CD4-positive, alpha-beta T cell (primary cell): ENCODE results near the gene ALOX12B. TPM values are rescaled to one million over a fixed set of nuclear protein-coding genes. Genes with fewer than 3 reads are reported as not detected.
A peak's percentile ranks its signal among the peaks of the same experiment; 100 is the strongest.

Experiments
- ATAC-seq: fragments of 200-7000 bp; cut with Tn5 transposase; one replicate; pipeline ENCODE4 v1.10.0; 2022; ENCODE audit warnings: mild to moderate bottlenecking; ENCODE audit not compliant: poor library complexity
- CTCF ChIA-PET: fragments of 350-600 bp; sonication (Branson Sonifier 250); formaldehyde crosslinking; loops from one replicate; lab custom pipeline; 2021; ENCODE audit warnings: antibody characterized with exemption, inconsistent platforms; lab: Charles Lee
- POLR2A ChIA-PET: fragments of 350-600 bp; sonication (Branson Sonifier 250); formaldehyde crosslinking; loops from one replicate; lab custom pipeline; 2021; ENCODE audit warnings: antibody characterized with exemption, inconsistent platforms; lab: Charles Lee
- DNase-seq, 14 experiments: peaks; one replicate each; pipeline ENCODE4 v3.0.0-alpha.2; 2013 to 2020; ENCODE audit warnings: mixed read lengths in 2 of 14
- H3K27ac ChIP-seq, 2 donors: one replicate each; pipeline versions ENCODE4 v1.5.1 to v1.7.0; 2013; ENCODE audit warnings: low read length in 2 of 2, low read depth in 1 of 2, mild to moderate bottlenecking in 1 of 2
- H3K27me3 ChIP-seq, 2 experiments: 1 replicate in 1 of 2; 2 replicates in 1 of 2; pipeline versions ENCODE4 v1.6.1 to v1.7.0; 2013; ENCODE audit warnings: low read length in 2 of 2, control low read depth in 1 of 2, mild to moderate bottlenecking in 1 of 2, moderate library complexity in 1 of 2; ENCODE audit not compliant: insufficient read depth in 2 of 2, control insufficient read depth in 1 of 2
- H3K36me3 ChIP-seq: one replicate; pipeline ENCODE4 v1.6.1; 2013; ENCODE audit warnings: low read length, control low read depth; ENCODE audit not compliant: insufficient read depth
- H3K4me1 ChIP-seq: one replicate; pipeline ENCODE4 v1.6.1; 2013; ENCODE audit warnings: low read length, control low read depth; ENCODE audit not compliant: insufficient read depth
- H3K4me3 ChIP-seq: one replicate; pipeline ENCODE4 v1.5.1; 2013; ENCODE audit warnings: mild to moderate bottlenecking, low read length, moderate library complexity
- H3K9me3 ChIP-seq, 2 experiments: 1 replicate in 1 of 2; 2 replicates in 1 of 2; pipeline versions ENCODE4 v1.6.1 to v1.7.0; 2013; ENCODE audit warnings: low read length in 2 of 2, mild to moderate bottlenecking in 2 of 2, control low read depth in 1 of 2, moderate library complexity in 1 of 2; ENCODE audit not compliant: control insufficient read depth in 1 of 2, insufficient read depth in 1 of 2
- H3K27ac Mint-ChIP-seq: one replicate; pipeline ENCODE4 v1.8.0; 2020; ENCODE audit warnings: mixed read lengths
- H3K27me3 Mint-ChIP-seq: one replicate; pipeline ENCODE4 v1.8.0; 2021; ENCODE audit warnings: mixed read lengths
- H3K36me3 Mint-ChIP-seq: one replicate; pipeline ENCODE4 v1.8.0; 2021; ENCODE audit warnings: low read depth, mixed read lengths
- H3K4me1 Mint-ChIP-seq: one replicate; pipeline ENCODE4 v1.8.0; 2021; ENCODE audit warnings: low read depth, mixed read lengths
- H3K4me3 Mint-ChIP-seq: one replicate; pipeline ENCODE4 v1.8.0; 2020; ENCODE audit warnings: mild to moderate bottlenecking, mixed read lengths
- H3K9me3 Mint-ChIP-seq: one replicate; pipeline ENCODE4 v1.8.0; 2020; ENCODE audit warnings: mixed read lengths
- intact Hi-C, 2 experiments: fragments of 100-400 bp; cut with DNase I in 1 of 2; cut with micrococcal nuclease in 1 of 2; formaldehyde crosslinking; loops; one replicate each; pipeline versions ENCODE4 v1.15.1 to v1.9.0; 2023 to 2025; cut with DNase I, micrococcal nuclease
- total RNA-seq, 174 experiments: library from RNA in 2 of 174; stranded (reverse) in 2 of 174; gene quantifications; one replicate each; pipeline ENCODE4 v1.2.3 and lab custom pipeline; 2021 to 2026
- TF ChIP-seq, protein P1 (sequence below): fragments of 200-600 bp; IDR thresholded peaks from one replicate; pipeline ENCODE4 v1.8.0; 2022; ENCODE audit warnings: antibody characterized with exemption, mild to moderate bottlenecking

ALOX12B gene
- total RNA-seq, 2 experiments from 2014 or later = 0.41 TPM; not detected in 1

- peaks cover 59% of the 10 kb centered on the region for H3K4me1 ChIP-seq
- POLR2A ChIA-PET = interaction anchor here (0.9 to 9.8 kb wide), 9 partner anchors 13 to 163 kb away, joined by 3 to 161 read pairs (median 5); partner anchors contain the start of genes BORCS6, CTC1 and RANGRF
- peak overlapping the region; percentile 91 for H3K4me3 Mint-ChIP-seq
Measured at GRCh38 chr17:8125947-8126490, 38.5 kb upstream of the ALOX12B start.

GRCh38 chr17:8125154-8125946 lies 37.8 kb upstream of the ALOX12B start:
- intact Hi-C loops = loop anchor here in 1 of 2 experiments (2.0 kb wide), 1 partner anchor 13 kb away; no protein-coding TSS in a partner anchor
- Histone ChIP-seq H3K27me3 (peaks cover 27 to 28% of the 10 kb centered on the region in 2 experiments), H3K4me1 (peaks cover 66% of the 10 kb centered on the region), H3K36me3 (no peaks in the 10 kb centered on the region), H3K27ac (no peak overlapping the region), H3K9me3 (peaks cover 0 to 9% of the 10 kb centered on the region in 2 experiments), H3K4me3 (peak overlapping the region; percentile 69)
- Mint-ChIP-seq H3K27me3 (peaks cover 41% of the 10 kb centered on the region), H3K9me3 (no peaks in the 10 kb centered on the region), H3K4me1 (peaks cover 57% of the 10 kb centered on the region), H3K27ac (peak overlapping the region; percentile 83), H3K36me3 (peaks cover 41% of the 10 kb centered on the region), H3K4me3 (peak overlapping the region; percentile 91)
- POLR2A ChIA-PET = interaction anchor here (1.2 to 9.8 kb wide), 12 partner anchors 10 to 163 kb away, joined by 3 to 161 read pairs (median 7); partner anchors contain the start of genes BORCS6 and RANGRF
- ATAC-seq (peak; percentile 39), DNase-seq (peak; percentile 76 to 93 (median 86))
- TF ChIP-seq, protein P1, sequence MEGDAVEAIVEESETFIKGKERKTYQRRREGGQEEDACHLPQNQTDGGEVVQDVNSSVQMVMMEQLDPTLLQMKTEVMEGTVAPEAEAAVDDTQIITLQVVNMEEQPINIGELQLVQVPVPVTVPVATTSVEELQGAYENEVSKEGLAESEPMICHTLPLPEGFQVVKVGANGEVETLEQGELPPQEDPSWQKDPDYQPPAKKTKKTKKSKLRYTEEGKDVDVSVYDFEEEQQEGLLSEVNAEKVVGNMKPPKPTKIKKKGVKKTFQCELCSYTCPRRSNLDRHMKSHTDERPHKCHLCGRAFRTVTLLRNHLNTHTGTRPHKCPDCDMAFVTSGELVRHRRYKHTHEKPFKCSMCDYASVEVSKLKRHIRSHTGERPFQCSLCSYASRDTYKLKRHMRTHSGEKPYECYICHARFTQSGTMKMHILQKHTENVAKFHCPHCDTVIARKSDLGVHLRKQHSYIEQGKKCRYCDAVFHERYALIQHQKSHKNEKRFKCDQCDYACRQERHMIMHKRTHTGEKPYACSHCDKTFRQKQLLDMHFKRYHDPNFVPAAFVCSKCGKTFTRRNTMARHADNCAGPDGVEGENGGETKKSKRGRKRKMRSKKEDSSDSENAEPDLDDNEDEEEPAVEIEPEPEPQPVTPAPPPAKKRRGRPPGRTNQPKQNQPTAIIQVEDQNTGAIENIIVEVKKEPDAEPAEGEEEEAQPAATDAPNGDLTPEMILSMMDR = no peak
- CTCF ChIA-PET = interaction anchor here (2.0 to 2.4 kb wide), 3 partner anchors 13 to 52 kb away, joined by 4 to 14 read pairs (median 12); no protein-coding TSS in a partner anchor

More at GRCh38 chr17:8125947-8126490, 38.5 kb upstream of the ALOX12B start:
- H3K27me3 Mint-ChIP-seq = peaks cover 34% of the 10 kb centered on the region
- peak overlapping the region; percentile 83 for H3K27ac Mint-ChIP-seq
- TF ChIP-seq, protein P1 = no peak
- peaks cover 35% of the 10 kb centered on the region for H3K36me3 Mint-ChIP-seq
- ATAC-seq = peak; percentile 8
- H3K4me1 Mint-ChIP-seq = peaks cover 50% of the 10 kb centered on the region
- CTCF ChIA-PET = interaction anchor here (2.4 kb wide), 1 partner anchor 12 kb away, joined by 14 read pairs; no protein-coding TSS in a partner anchor
- Histone ChIP-seq H3K9me3 (peaks cover 0 to 9% of the 10 kb centered on the region in 2 experiments), H3K27ac (no peak overlapping the region), H3K4me3 (peak overlapping the region; percentile 69), H3K27me3 (peaks cover 23 to 26% of the 10 kb centered on the region in 2 experiments), H3K36me3 (no peaks in the 10 kb centered on the region)
- intact Hi-C loops = loop anchor here (1.0 to 2.0 kb wide), 2 partner anchors 12 to 13 kb away; no protein-coding TSS in a partner anchor
- DNase-seq = peak in 2 of 14 experiments; percentile 15 to 50
- H3K9me3 Mint-ChIP-seq = no peaks in the 10 kb centered on the region
